ENCODE measurements around the gene ISM1.

The ISM1 gene

GRCh38 chr20:13291157-13291556 lies 70.1 kb downstream of the ISM1 start:
- in situ Hi-C loops (cut with HindIII; ENCODE audit: low sequenced_read_pairs), result no loop called here
- no peak overlapping the region for H3K4me3 ChIP-seq (ENCODE audit: low read depth, low read length)
- no peak for DNase-seq (ENCODE audit: low read depth, low spot score)
- TF ChIP-seq, protein P1, sequence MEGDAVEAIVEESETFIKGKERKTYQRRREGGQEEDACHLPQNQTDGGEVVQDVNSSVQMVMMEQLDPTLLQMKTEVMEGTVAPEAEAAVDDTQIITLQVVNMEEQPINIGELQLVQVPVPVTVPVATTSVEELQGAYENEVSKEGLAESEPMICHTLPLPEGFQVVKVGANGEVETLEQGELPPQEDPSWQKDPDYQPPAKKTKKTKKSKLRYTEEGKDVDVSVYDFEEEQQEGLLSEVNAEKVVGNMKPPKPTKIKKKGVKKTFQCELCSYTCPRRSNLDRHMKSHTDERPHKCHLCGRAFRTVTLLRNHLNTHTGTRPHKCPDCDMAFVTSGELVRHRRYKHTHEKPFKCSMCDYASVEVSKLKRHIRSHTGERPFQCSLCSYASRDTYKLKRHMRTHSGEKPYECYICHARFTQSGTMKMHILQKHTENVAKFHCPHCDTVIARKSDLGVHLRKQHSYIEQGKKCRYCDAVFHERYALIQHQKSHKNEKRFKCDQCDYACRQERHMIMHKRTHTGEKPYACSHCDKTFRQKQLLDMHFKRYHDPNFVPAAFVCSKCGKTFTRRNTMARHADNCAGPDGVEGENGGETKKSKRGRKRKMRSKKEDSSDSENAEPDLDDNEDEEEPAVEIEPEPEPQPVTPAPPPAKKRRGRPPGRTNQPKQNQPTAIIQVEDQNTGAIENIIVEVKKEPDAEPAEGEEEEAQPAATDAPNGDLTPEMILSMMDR (IDR thresholded peaks at IDR 0.05; ENCODE audit: low read depth, low read length), result no peak

DNA sequence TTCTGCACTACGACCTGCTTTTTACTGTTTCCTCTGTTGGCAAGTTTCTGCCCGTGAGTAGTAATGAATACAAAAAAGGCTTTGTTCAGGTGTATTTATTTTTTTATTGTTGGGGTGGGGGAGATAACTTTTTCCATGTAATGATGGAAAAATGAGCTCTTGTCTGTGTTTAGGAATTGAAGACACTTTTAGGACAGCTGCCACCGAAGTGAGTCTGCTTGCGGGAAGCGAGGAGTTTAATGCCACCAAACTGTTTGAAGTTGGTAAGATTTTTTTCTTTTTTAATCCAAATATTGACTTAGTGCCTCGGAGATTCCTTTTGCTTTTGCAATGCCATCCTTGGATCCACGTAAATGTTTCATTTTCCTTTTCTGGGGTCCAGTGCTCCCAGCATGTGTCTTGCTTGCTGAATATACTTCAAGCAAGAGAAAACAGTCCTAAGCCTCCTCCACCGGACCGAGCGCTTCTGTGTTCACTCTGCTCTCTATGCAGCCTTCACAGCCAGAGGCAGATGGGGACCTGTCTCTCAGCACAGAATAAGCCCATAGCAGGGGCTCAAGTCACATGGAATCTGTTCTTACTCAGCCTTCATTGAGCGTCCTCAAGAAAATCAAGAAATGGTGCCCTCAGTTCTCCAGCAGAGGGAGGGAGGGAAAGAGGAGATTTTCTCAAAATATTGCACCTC lies 71.3 kb downstream of the ISM1 start:
- DNase-seq (ENCODE audit: low read depth, low spot score), result no peak
- H3K4me3 ChIP-seq (ENCODE audit: low read depth, low read length), result no peak overlapping the region
- TF ChIP-seq, protein P1 (IDR thresholded peaks at IDR 0.05; ENCODE audit: low read depth, low read length), result no peak
- in situ Hi-C loops (cut with HindIII; ENCODE audit: low sequenced_read_pairs), result no loop called here

DNA sequence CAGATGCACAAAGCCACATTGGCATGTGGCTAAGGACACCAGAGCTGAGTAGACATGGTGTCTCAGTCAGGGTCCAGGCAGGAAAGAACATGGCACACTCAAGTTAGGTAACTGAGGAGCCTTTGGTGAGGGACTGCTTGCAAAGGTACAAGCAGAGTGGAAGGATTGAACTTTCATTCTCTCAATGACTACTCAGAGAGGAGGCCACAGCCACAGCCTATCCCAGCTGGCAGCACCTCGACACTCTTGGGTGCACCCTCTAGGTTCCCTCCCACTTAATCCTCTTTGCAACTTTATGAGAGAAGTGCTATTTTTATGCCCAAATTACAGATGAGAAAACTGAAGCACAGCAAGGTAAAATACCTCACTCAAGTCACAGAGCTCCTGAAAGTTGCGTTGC lies 73.4 kb downstream of the ISM1 start:
- TF ChIP-seq, protein P1 (IDR thresholded peaks at IDR 0.05; ENCODE audit: low read depth, low read length), result no peak
- DNase-seq (ENCODE audit: low read depth, low spot score), result no peak
- in situ Hi-C loops (cut with HindIII; ENCODE audit: low sequenced_read_pairs), result no loop called here
- H3K4me3 ChIP-seq (ENCODE audit: low read depth, low read length), result no peak overlapping the region

- in situ Hi-C loops (cut with HindIII; ENCODE audit: low sequenced_read_pairs), result no loop called here
- DNase-seq (ENCODE audit: low read depth, low spot score), result no peak
Observed at GRCh38 chr20:13295637-13296036, 74.6 kb downstream of the ISM1 start.

DNA sequence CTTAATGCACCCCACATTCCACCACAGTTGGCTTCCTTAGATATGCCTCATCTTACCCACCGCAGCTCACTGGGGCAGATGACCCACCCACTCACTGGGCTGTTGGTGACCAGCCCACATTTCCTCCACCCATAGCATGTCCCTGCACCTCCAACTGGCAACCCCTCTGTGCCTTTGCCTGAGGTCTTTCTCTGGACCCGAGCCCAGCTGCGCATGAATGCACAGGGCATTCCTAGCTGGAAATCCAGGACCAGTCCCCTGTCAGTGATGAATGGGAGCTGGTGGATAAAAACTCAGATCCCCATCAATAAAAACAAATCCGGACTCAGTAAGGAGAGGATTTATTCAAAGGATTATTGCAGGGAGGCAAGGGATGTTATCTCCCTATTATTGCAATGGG lies 75.0 kb downstream of the ISM1 start:
- TF ChIP-seq, protein P1 (IDR thresholded peaks at IDR 0.05; ENCODE audit: low read depth, low read length), result no peak
- no peak for DNase-seq (ENCODE audit: low read depth, low spot score)
- H3K4me3 ChIP-seq (ENCODE audit: low read depth, low read length), result no peak overlapping the region
- in situ Hi-C loops (cut with HindIII; ENCODE audit: low sequenced_read_pairs), result no loop called here

More at GRCh38 chr20:13295637-13296036, 74.6 kb downstream of the ISM1 start:
- H3K4me3 ChIP-seq (ENCODE audit: low read depth, low read length), result no peak overlapping the region
- TF ChIP-seq, protein P1 (IDR thresholded peaks at IDR 0.05; ENCODE audit: low read depth, low read length), result no peak

DNA sequence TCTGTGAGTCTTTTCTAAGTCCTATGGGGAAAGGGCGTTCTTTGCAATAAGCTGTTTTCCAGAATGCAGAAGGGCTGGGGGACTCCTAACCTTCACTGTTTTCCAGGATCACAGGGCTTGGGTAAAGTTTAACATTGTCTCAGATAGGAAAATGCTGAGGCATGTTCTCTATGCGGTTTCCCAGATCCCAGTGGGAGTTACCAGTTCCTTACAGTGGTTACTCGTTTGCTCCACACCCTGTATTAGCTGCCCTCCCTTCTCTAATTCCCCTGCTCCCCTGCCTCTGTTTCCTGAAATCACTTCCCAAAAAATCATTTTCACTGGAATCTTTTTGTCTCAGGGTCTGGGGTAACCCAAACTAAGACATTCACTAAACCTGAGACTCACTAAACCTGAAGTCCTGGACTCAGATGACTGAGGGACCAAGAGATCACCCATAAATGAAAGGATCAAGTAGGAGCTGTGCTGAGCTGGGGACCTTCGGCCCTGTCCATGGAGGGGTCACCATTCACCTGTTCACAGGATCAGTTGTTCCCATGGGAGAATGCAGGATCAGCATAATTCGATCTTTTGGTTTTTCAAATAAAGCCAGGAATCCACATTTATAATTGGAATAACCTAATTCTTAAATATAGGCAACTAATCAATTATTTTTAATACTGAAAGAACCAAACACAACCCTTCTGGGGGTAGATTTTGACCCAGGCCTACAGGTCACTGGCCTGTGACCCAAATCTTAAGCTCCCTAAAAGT lies 76.2 kb downstream of the ISM1 start:
- in situ Hi-C loops (cut with HindIII; ENCODE audit: low sequenced_read_pairs), result no loop called here
- no peak overlapping the region for H3K4me3 ChIP-seq (ENCODE audit: low read depth, low read length)
- TF ChIP-seq, protein P1 (IDR thresholded peaks at IDR 0.05; ENCODE audit: low read depth, low read length), result no peak
- no peak for DNase-seq (ENCODE audit: low read depth, low spot score)
